ENCODE measurements around the gene RPS27.

The RPS27 gene

GRCh38 chr1:153990468-153991150, at the start of gene RPS27:
Gene RPS27 (plus strand): TSS chr1:153990762. CDS start chr1:153990797, 35 bp downstream.
- DNase-seq = peak; percentile 99

GRCh38 chr1:153941826-153942725, 48.5 kb upstream of the RPS27 start:
- no peak for DNase-seq

- no peak for DNase-seq
These were observed 47.6 kb upstream of the RPS27 start for GRCh38 chr1:153942766-153943549.

GRCh38 chr1:153944005-153944826, 46.3 kb upstream of the RPS27 start:
- no peak for DNase-seq

GRCh38 chr1:153944827-153945117, 45.8 kb upstream of the RPS27 start:
- no peak for DNase-seq

- no peak for DNase-seq
These were observed 45.3 kb upstream of the RPS27 start for GRCh38 chr1:153945131-153945794.

- peak; percentile 48 for DNase-seq
These were observed 44.6 kb upstream of the RPS27 start for GRCh38 chr1:153945795-153946621.

- DNase-seq = peak; percentile 74
These were observed 43.8 kb upstream of the RPS27 start, which contains the start of gene DENND4B for GRCh38 chr1:153946622-153947241. Gene DENND4B (minus strand): TSS chr1:153946718. CDS start chr1:153944374, 2,344 bp downstream.

- DNase-seq = no peak
These were observed 39.4 kb upstream of the RPS27 start for GRCh38 chr1:153951183-153951582.

- no peak for DNase-seq
These were observed 38.8 kb upstream of the RPS27 start for GRCh38 chr1:153951801-153952200.

- DNase-seq = no peak
These were observed 36.6 kb upstream of the RPS27 start for GRCh38 chr1:153953859-153954365.

- no peak for DNase-seq
These were observed 35.7 kb upstream of the RPS27 start for GRCh38 chr1:153954826-153955225.

GRCh38 chr1:153956997-153957715, 33.4 kb upstream of the RPS27 start:
- DNase-seq = no peak

- peak; percentile 72 for DNase-seq
These were observed 32.8 kb upstream of the RPS27 start for GRCh38 chr1:153957744-153958110.

- DNase-seq = peak; percentile 99
These were observed 32.2 kb upstream of the RPS27 start, which contains the start of gene CRTC2 for GRCh38 chr1:153958111-153958960. Gene CRTC2 (minus strand): TSS chr1:153958612. CDS start chr1:153958497, 115 bp downstream.

- no peak for DNase-seq
These were observed 31.7 kb upstream of the RPS27 start for GRCh38 chr1:153958961-153959260.

- no peak for DNase-seq
These were observed 31.1 kb upstream of the RPS27 start for GRCh38 chr1:153959454-153959853.

GRCh38 chr1:153960206-153960605, 30.4 kb upstream of the RPS27 start:
- no peak for DNase-seq

- no peak for DNase-seq
These were observed 29.1 kb upstream of the RPS27 start for GRCh38 chr1:153961421-153961820.

All from NCI-H510A treated with DMSO at 0.1 percent for 48 hours (cell line).